Myocyte (in vitro differentiated cells): Measurements from ENCODE around the gene RNF14. TPM values are rescaled to one million over a fixed set of nuclear protein-coding genes. Genes with fewer than 3 reads are reported as not detected.

Experiments used
- DNase-seq: peaks from one replicate; pipeline ENCODE4 v3.0.0-alpha.2; 2012; ENCODE audit warnings: low read depth
- total RNA-seq: library from RNA; depleted of rRNA; stranded (reverse); fragments of >200 nt; gene quantifications from 2 replicates; pipeline ENCODE4 v1.2.3, GENCODE V29; 2014

Gene RNF14
- total RNA-seq, 1 donor from 2014 or later: 127 TPM

DNA sequence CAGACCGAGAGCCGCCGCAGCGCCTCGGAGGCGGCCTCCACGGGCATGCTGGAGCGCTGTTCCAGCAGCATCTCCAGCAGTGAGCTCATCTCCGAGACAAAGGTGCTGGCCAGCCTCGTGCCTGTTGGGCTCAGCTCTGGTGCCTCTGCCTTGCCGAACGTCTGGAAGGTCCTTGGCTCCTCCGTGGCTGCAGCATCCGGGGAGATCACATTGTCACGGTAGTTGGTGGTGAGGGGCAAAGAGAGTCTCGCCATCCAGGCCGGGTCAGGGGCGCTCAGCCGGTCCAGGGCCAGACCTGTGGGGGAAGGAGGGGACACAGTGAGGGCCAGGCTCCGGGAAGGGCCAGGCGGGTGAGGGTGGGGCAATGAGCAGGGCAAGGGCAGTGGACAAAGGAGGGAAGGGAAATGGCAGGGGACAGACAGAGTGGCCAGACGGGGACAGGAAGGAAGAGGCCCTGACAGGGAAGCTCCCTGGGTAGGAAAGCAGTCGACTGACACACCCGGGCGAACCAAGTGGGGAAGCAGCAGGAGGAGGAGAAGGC lies 23.3 kb upstream of the RNF14 start:
- no peak for DNase-seq

DNA sequence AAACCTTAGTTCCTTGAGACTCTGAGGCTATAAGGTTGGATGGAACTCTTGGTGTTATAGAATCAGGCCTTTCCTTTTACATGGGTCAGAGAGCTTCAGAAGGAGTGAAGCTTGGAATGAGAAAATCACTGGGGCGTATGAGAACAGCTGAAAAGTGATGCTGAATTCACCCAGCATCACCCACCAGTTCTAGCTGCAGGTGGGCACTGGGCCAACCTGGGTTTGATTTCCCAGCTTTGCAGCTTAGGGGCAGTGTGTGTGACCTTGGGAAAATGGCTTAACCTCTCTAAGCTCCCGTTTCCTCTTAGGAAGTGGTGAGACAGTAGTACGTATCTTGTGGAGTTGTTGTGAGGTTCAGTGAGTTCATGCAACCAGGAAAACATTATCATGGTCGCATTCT lies 21.6 kb upstream of the RNF14 start:
- no peak for DNase-seq

DNA sequence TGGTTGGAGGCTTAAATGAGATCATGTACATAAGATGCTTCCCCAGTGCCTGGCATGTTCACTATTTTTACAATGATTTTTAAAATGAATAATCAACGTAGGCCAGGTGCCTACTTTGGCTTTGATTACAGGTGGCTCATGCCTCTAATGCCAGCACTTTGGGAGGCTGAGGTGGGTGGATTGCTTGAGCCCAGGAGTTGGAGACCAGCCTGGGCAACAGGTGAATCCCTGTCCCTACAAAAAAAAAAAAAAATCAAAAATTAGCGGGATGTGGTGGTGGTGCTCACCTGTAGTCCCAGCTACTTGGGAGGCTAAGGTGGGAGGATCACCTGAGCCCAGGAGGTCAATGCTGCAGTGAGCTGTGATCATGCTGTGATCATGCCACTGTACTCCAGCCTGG lies 20.1 kb upstream of the RNF14 start:
- no peak for DNase-seq

DNA sequence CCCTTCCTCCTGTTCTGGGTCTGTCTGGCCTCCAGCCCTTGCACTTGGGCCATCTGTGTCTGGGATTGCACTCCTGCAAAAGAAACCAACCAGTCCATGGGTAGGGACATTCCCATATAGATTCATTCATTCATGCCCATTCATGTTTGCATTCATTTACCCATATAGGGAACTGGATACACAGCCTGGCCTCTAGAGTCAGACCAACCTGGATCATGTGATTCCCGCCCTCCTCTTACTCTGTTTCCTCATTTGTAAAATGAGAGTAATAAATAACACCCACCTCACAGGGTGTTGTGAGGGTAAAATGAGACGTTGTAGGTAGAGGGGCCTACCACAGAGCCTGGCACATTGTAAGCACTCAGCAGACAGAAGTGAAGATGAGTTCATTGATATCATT lies 19.4 kb upstream of the RNF14 start:
- DNase-seq: no peak

DNA sequence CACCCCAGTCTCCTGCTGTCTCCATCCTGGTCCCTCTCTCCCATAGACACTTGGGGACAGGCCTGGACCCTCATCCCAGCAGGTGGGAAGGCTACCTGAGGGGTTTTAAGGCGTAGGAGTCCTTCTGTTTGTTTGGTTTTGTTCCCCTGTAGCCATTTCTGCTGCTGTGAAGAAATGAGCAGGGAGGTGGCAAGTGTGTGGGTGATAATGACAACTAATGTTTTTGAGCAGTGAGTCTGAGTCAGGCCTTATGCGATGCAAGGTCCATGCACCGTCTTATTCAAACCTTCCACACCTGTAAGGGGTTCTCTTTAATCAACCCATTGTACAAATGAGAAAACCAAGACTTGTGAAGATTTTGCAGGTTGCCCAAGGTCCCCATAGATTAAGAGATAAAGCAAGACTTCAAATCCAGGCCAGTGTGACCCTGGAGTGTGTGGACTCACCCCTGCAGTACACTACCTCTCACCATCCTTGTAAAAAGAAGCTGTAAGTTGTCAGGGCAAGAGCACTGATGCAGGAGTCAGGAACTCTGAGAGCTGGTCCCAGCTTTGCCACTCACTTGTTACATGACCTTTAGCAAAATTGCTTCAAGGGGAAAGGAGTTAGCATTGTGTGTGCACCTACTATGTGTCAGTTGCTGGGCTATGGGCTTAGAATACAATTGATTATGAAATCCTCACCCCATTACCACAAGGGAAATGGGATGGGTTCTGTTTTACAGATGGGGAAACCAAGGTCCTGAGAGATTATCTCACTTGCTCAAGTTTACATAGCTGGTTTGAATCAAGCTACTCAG lies 18.5 kb upstream of the RNF14 start:
- DNase-seq: no peak

DNA sequence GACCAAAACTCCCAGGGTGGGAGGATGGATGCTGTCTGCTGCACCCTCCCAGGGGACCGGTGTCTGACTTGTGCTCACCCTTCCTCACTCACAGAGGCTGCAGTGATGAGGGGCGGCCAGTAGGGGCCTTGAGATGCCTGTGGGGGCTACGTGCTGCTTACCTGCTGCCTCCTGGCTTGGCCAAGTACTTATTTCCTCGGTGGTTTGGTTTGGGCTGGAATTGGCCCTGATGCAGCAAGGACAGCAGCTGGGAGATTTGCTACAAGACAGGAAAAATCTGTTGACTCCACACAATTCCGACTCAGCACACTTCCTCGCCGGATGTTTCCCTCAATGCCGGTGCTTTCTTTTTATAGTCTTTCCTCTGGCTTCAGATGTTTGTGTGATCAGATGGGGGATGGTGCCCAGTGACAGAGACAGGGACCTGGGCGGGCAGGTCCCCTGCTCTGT lies 17.5 kb upstream of the RNF14 start:
- DNase-seq: no peak

DNA sequence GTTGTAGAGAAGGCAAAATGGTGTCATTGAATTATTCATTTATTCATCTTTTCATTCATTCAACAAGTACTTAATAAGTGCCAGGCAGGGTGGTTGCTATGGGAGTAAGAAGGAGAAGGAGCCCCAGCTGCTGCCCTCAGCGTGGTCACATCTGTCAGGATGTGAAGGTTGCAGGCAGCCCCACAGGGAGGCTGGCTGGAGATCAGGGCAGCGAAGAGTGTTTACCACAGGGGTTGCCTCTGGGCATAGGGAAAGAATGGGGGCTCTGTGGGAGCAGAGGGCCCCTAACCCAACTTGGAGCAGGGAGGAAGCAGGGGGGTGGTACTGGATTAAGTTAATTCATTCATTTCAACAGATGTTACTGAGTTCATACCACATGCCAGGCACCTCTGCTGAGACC lies 16.9 kb upstream of the RNF14 start:
- DNase-seq: no peak

DNA sequence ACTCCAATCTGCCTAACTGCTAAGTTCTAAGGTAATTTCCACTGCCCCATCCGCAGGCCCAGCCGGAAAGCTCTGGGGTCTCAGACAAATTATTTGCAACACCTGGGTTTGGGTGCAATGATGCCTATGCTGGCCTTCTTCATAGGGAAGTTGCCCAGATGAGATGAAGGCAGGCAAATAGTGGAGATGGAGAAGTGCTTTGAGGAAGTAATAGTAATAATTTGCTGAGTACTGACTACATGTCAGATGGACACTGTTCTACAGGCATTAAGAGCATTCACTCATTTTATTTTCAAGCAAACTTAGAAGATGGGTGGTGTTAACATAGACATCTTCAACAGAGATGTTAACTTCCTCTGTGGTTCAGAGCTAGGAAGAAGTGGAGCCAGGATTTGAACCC lies 14.7 kb upstream of the RNF14 start:
- no peak for DNase-seq

DNA sequence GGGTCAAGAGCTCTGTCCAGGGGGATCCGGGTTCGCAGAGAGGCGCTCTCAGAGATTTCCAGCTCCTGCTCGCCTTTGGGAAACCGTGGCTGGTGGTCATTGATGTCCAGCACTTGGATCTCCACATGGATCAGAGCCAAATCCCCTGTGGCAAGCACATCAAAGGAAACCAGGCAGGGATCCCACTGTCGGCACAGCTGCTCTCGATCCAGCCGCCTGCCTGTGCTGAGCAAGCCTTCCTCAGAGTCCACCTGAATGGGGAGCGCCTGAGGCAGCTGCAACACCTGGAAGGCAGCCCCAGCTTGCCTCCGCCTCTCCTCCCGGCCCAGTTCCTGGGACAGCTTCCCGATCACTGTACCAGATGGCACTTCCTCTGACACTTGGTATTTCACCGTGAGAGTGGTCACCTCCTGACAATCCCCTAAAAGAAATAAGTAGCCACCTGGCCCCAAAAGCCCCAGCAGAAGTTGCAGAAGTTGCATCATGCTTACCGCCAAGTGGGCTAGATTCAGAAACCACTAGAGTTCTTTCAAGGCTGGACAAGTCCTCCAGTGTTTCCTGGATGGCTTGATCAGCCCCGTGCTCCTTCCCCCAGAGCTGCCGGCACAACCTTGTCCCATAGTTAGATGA lies 11.4 kb upstream of the RNF14 start:
- DNase-seq: no peak

DNA sequence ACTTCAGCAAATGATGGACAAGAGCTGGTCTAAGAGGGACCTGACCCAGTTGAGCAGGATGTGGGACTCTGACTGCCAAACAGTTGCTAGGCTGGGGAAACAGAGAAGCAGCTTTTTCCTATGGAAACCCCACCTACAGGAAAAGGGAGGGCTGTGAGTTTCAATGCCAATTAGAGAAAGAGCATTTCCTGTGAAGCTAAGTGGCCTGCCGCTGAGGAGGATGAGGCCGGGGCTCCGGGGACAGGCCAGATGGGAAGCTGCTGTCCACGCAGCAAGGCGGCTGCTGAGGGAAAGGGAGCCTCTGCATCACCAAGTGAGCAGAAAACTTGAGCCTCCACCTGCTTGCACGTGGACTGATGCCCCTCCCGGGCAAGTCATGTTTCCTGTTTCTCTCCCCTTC lies 10.8 kb upstream of the RNF14 start, which contains the start of gene PCDH12:
Gene PCDH12, minus strand, starts transcription at position 90 of the 400 bp plus-strand sequence. CDS start 351 bp downstream, outside the sequence.
- no peak for DNase-seq

DNA sequence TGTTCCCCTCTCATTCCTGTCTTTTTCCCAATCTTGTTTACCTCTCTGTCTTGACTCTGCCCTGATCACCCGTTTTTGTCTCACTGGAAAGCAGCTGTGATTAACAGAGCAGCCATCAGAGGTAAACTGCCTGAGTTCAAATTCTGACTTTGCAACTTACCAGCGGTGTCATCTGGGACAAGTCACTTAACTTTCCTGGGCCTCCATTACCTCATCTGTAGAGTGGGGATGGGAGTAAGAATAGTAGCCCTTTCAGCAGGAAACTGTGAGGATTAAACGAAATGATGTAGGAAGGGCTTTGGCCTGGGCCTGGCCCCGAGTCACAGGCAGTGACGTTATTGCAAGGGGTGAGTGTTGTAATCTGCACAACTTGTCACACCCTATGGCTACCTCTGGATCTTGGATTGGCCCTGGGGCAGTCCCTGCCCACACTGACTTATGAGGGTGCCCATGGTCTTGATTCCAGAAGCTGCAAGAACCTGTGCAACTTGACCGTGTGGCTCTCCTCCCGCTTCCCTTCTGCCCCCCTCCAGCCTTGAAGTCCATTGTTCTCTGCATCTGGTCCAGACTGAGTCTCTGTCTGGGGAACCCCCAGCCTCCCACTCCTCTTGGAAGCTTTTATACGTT lies 10.2 kb upstream of the RNF14 start:
- DNase-seq: no peak

DNA sequence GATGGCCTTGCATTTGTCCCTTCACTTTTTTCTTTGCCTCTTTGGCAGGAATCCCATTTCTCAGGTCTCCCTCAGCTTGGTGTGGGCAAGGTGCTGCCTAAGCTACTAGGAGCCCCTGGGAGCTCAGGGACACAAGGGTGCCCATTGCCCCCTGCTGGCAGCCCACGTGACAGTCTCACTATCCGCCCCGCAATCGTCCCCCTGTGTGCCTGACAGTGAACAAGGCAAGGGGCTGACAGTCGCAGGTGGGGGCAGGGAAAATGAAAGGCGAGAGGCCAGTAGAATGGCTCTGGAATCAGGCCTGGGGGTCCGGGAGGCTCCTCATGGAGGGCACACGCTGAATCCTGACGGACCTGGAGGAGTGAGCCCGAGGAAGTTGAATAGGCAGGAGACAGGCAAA lies 8.9 kb upstream of the RNF14 start:
- DNase-seq: no peak

DNA sequence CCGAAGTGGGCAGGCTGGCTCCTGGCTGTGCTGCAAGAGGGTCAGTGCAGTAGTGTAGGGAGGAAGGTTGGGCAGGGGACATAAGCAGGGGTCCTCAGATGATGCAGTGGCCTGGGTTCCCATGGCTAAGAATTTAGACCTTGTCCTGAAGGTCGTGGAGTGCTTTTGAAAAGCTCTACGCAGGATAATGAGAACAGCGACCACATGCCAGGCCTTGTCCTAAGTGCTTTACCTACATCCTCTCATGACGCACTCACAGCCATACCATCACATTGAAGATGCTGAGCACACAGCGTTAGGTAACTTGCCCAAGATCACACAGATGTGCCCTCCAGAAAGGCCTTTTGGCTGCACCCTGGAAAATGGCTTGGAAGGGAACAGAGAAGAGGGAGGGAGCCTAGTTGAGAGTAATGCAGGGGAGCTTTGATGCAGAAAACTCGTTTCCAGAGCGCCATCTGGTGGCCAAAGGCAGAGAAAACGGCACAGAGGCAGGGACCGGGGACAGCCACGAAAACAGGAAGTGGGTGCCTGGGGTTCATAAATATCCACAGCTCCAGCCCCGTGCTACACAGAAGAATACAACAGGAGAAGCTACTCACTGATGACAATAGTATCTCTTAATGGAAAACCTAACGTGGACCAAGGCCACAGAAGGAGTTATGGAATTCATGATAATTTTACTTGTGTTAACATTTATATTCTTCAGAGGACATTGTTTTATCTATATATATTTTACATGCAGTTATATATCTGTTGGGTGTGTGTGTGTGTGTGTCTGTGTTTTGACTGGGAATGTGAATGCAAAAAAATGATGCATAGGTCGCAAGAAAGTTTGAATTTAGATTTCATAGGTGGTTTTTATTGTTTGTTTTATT lies 8.2 kb upstream of the RNF14 start:
- DNase-seq: peak; percentile 96

DNA sequence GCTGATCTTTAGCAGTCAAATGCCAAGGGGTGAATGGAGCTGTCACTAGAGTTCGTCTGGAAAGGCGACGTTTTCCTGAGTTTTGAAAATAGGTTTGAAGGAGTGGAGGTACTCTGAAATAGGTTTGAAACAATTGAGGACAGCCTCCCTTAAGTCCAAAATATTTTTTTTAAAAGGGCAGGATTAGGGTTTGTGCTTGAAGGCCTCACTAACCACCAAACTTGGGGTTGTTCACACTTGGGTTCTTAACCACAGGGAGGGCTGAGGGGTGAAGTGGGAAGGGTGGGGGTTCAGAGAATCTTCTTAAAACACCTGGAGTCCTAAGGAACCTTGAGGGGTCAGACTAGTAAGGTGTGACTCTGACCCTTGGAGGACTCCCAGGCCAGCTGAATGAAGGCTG lies 7.4 kb upstream of the RNF14 start:
- no peak for DNase-seq

DNA sequence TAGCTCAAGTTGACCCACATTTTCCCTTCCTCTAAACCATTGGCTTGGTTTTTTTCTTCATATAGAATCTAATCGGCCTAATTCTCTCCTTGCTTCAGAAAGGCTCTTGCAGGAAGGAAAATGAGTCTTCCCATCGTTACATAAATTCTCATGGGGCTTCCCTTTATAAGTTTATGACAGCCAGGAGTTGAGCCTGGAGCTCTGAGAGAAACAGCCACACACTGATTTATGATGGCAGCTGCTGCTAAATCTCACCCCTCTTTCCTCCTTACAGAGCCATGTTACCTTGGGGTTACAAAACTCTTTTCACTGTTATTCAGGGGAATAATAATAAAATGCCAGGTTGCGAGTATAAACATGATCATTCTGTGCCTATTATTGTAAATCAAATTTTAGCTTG lies 5.2 kb upstream of the RNF14 start:
- peak; percentile 79 for DNase-seq

DNA sequence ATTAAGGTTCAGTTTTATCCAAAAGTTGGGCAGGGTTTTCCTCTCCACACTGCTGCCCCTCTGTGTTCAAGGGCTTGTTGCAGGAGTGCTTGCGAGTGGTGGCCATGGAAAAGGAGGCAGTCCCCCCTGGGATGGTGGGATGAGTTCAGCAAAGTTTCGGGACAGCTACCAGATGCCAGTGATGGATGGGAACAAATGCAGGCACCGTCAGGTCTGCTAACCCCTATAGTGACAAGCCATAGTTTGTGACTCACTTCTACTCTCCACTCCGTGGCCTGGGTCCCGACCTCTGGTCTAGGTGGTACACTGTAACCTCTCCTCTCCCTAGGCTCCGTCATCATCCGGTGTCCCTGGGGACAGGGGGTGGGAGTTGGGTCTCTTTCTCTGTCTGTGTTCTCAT lies 3.8 kb upstream of the RNF14 start:
- DNase-seq: peak; percentile 95

DNA sequence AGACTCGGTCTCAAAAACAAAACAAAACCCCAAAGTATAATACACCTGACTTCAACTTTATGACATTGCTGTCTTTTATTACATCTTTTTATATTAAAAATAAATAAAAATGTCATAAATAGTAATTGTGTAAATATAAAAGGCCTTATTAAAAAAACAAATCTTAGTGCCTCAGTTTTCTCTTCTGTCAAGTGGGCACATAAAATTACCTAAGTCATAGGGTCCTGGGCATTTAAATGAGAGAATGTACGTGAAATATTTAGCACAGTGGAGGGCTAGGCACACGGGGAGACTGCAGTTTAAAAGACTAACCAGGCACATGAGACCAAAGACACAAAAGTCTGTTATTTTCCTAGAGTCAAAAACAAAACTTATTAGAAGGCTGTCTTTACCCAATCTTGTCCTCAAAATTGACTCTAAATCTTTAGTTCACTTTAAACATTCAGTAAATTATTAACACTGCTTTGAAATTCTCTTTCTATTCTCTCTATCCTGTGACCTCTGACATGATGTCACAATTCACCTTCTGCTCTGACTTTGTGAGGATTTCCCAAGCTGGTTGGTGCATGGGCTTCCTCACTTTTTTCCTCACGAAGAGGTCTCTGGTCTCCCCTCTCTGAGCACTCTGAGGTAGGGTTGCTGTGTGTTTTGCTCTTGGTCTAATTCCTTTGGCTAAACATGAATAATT lies 2.5 kb upstream of the RNF14 start:
- no peak for DNase-seq

DNA sequence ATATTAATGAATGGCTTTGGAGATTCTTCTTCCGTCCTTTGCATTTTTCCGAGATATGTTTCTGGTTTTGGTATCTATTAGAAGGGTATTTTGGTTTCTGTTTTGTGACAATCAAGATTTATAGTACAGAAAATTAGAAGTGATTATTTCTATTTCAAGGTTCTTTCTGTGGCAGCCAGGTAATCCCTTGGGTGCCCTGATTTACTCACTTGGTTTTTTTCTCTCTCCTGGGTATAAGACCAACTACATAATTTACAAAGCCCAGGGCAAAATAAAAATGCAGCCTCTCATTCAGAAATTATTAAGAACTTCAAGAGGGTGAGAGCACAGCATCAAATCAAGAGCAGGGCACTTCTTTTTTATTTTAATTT lies 2.0 kb upstream of the RNF14 start:
- DNase-seq: no peak

DNA sequence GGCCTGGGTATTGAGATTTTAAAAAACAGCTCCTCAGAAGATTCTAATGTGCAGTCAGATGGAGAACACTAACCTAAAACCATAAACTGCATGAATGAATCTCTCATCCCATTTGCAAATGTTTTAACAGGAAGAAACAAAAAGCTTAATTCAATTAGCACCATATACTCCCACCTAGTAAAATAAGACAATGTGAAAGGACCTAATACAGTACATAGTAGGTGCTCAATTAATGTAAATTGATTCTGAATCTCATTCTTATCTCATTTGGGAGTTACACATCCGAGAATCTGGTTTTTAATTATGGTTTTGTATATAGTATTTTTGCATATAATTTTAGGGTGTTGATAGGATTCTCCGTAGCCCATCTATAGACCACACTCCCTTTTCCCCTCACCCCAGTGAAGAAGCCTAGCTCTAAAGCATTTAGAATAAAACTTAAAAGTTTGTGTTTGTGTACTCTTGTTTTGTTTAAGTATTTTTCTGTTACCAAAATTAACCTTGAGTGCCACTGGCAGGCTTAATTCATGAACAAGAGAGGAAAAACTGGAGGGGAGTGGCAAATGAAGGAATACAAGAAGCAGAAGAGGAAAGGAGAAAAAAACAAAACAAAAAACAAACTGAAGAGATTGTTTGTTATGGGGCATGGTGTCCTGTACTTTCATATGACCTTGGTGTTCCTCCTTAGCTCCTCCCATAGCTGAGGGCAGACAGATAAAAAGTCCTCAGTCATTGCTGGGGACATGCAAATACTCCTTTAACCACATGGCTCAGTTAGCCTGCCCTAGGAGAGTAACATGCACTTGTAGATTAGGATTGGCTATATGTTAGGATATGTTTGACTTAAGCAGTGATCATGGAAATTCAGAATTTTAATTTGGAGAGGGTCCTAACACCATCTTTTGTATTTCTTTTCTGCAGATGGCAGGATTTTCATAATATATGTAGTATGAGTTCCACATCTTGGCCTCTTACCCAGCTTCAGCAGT lies 1.2 kb downstream of the RNF14 start:
- peak; percentile 54 for DNase-seq
